ENCODE results near the gene RFX8. TPM values are rescaled to one million over a fixed set of nuclear protein-coding genes. Genes with fewer than 3 reads are reported as not detected.

Gene RFX8
- total and polyA plus RNA-seq, 2 of the 4 experiments (the other 2 are of a cell fraction) = 2.9 to 5.3 TPM

GRCh38 chr2:101480764-101481163 lies 5.9 kb upstream of the RFX8 start:
- intact Hi-C loops (cut with micrococcal nuclease) = no loop called here
- no peak for ATAC-seq (ENCODE audit: low read depth)

More at GRCh38 chr2:101480764-101481163, 5.9 kb upstream of the RFX8 start:
- Histone ChIP-seq H3K9me1 (ENCODE audit: insufficient read depth, low read length) (no peaks in the 10 kb centered on the region; the same call in 1 of the 2 replicates), H4K91ac (ENCODE audit: insufficient read depth, low read depth, low read length) (no peak overlapping the region), H4K20me1 (ENCODE audit: insufficient read depth, low read length) (no peaks in the 10 kb centered on the region), H3K9ac (ENCODE audit: low read depth, low read length) (no peak overlapping the region), H3K79me1 (ENCODE audit: low read depth in 1 of 2, low read length in 2 of 2) (peaks cover 0 to 7% of the 10 kb centered on the region in 2 experiments; a peak in 1 of 4 replicates), H2AK9ac (replicated peaks; ENCODE audit: low read depth, low read length, poor library complexity) (no peak overlapping the region), H2AK5ac (ENCODE audit: low read depth, low read length) (no peak overlapping the region), H3K36me3 (ENCODE audit: control insufficient read depth, insufficient read depth, low read length) (no peaks in the 10 kb centered on the region), H3K27me3 (ENCODE audit: control insufficient read depth, insufficient read depth, low read length) (no peaks in the 10 kb centered on the region), H2AFZ (replicated peaks; ENCODE audit: low read length, poor library complexity) (no peak overlapping the region), H3K23ac (ENCODE audit: low read depth, low read length) (no peak overlapping the region), H3K4ac (ENCODE audit: low read depth, low read length) (no peak overlapping the region), H4K5ac (ENCODE audit: low read depth, low read length) (no peak overlapping the region), H3K4me3 (ENCODE audit: insufficient read depth, low read depth, low read length) (no peak overlapping the region), H3K4me1 (ENCODE audit: control insufficient read depth, insufficient read depth, low read length) (peaks cover 1% of the 10 kb centered on the region; the same call in 1 of the 2 replicates), H3K56ac (ENCODE audit: extremely low read depth, insufficient read depth, low read length) (no peak overlapping the region), H4K8ac (ENCODE audit: low read depth in 2 of 2, low read length in 2 of 2) (no peak overlapping the region), H3K9me3 (ENCODE audit: control insufficient read depth, insufficient read depth, low read length) (no peaks in the 10 kb centered on the region), H2BK120ac (ENCODE audit: low read depth, low read length) (no peak overlapping the region), H3K14ac (replicated peaks; ENCODE audit: low read depth, low read length) (no peak overlapping the region), H3K18ac (ENCODE audit: low read depth, low read length) (no peak overlapping the region), H2BK20ac (ENCODE audit: low read depth, low read length) (no peak overlapping the region), H3K4me2 (ENCODE audit: low read depth, low read length) (no peak overlapping the region), H2BK5ac (ENCODE audit: low read depth, low read length, poor library complexity, severe bottlenecking) (no peak overlapping the region), H2BK15ac (ENCODE audit: low read depth, low read length) (no peak overlapping the region), H3K27ac (ENCODE audit: insufficient read depth, low read length) (no peak overlapping the region)
- 95% methylated on average over 3 of the region's 8 CpGs; no CpG with 5 or more reads in 1 of the 2 experiments for WGBS, 2 experiments (ENCODE audit: extremely low coverage in 2 of 2, insufficient read length in 1 of 2)
- POLR2A ChIA-PET (ENCODE audit: unreplicated experiment) = no interaction called here
- dilution Hi-C loops (cut with HindIII; ENCODE audit: low sequenced_read_pairs, unreplicated experiment) (no loop called here), in situ Hi-C loops (cut with MboI; ENCODE audit: low sequenced_read_pairs) (no loop called here)
- CTCF ChIA-PET = interaction anchor here (0.6 kb wide), 1 partner anchor 174 kb away, joined by 3 read pairs; no protein-coding TSS in a partner anchor
- no TSS peak for BruUV-seq (replicated peaks)
- TF ChIP-seq RAD21 (IDR thresholded peaks at IDR 0.05; ENCODE audit: low read length) (no peak), NFE2L2 (IDR thresholded peaks at IDR 0.05; ENCODE audit: low read depth, low read length) (no peak), MAZ (IDR thresholded peaks at IDR 0.05; ENCODE audit: borderline replicate concordance, low read depth, low read length) (no peak), MAFK (IDR thresholded peaks at IDR 0.05; ENCODE audit: low read depth, low read length) (no peak)
- DNase-seq = no peak

Measured in IMR-90 (cell line).